K562 (cell line): ENCODE results near the gene CCNC. TPM values are rescaled to one million over a fixed set of nuclear protein-coding genes. Genes with fewer than 3 reads are reported as not detected.

Experiments used
- ARNT ChIP-seq, 2 experiments: fragments of 450-650 bp; IDR thresholded peaks; 2 replicates each; pipeline ENCODE4 v1.6.1; 2016; ENCODE audit warnings: mild to moderate bottlenecking in 1 of 2
- BCOR ChIP-seq: fragments of 450-650 bp; IDR thresholded peaks from 2 replicates; pipeline ENCODE4 v1.6.1; 2016
- EP300 ChIP-seq: IDR thresholded peaks from 2 replicates; pipeline ENCODE4 v1.6.1; 2012; ENCODE audit warnings: low read length, improper control_type of control experiment
- FOXK1 ChIP-seq: sonication (generic); formaldehyde crosslinking; IDR thresholded peaks from 2 replicates; pipeline ENCODE4 v1.8.0; 2022; ENCODE audit warnings: missing genetic modification reagents, mild to moderate bottlenecking, borderline replicate concordance
- FOXP1 ChIP-seq: sonication (generic); formaldehyde crosslinking; IDR thresholded peaks from 2 replicates; pipeline ENCODE4 v1.8.0; 2022; ENCODE audit warnings: mild to moderate bottlenecking, missing genetic modification reagents
- GABPB1 ChIP-seq: sonication (generic); formaldehyde crosslinking; IDR thresholded peaks from 2 replicates; pipeline ENCODE4 v1.8.0; 2022; ENCODE audit warnings: mild to moderate bottlenecking, missing genetic modification reagents
- MED1 ChIP-seq: sonication (generic); formaldehyde crosslinking; IDR thresholded peaks from 2 replicates; pipeline ENCODE4 v1.8.1; 2023; ENCODE audit warnings: missing genetic modification reagents, borderline replicate concordance
- NELFE ChIP-seq: IDR thresholded peaks from 2 replicates; pipeline ENCODE4 v1.6.1; 2011; ENCODE audit warnings: mild to moderate bottlenecking; ENCODE audit not compliant: insufficient read depth, insufficient read length
- PCBP1 ChIP-seq: fragments of 200-400 bp; formaldehyde crosslinking; IDR thresholded peaks from 2 replicates; pipeline ENCODE4 v1.6.1; 2018; ENCODE audit warnings: mild to moderate bottlenecking, low read depth, low read length; ENCODE audit not compliant: poor library complexity, severe bottlenecking
- RBM15 ChIP-seq: fragments of 200-400 bp; formaldehyde crosslinking; IDR thresholded peaks from 2 replicates; pipeline ENCODE4 v1.6.1; 2018; ENCODE audit warnings: mild to moderate bottlenecking, low read length, moderate library complexity; ENCODE audit not compliant: insufficient read depth
- RBM17 ChIP-seq: fragments of 200-400 bp; formaldehyde crosslinking; IDR thresholded peaks from 2 replicates; pipeline ENCODE4 v1.6.1; 2017; ENCODE audit warnings: low read depth, mild to moderate bottlenecking, low read length, borderline replicate concordance
- SETDB1 ChIP-seq: IDR thresholded peaks from one replicate; pipeline ENCODE4 v1.6.1; 2012; ENCODE audit warnings: low read length, control low read depth, inconsistent platforms
- TAL1 ChIP-seq: fragments of 450-650 bp; IDR thresholded peaks from 2 replicates; pipeline ENCODE4 v1.6.1; 2016; ENCODE audit warnings: mild to moderate bottlenecking
- TBL1XR1 ChIP-seq, 2 experiments: IDR thresholded peaks; 2 replicates each; pipeline ENCODE4 v1.6.1; 2012; ENCODE audit warnings: improper control_type of control experiment in 2 of 2, low read length in 2 of 2, mild to moderate bottlenecking in 1 of 2
- THRAP3 ChIP-seq: fragments of 450-650 bp; IDR thresholded peaks from 2 replicates; pipeline ENCODE4 v1.6.1; 2016; ENCODE audit warnings: mild to moderate bottlenecking, inconsistent platforms, borderline replicate concordance
- ZBTB7A ChIP-seq: IDR thresholded peaks from 2 replicates; pipeline ENCODE4 v1.6.1; 2011; ENCODE audit warnings: low read depth, mild to moderate bottlenecking, low read length, moderate library complexity, borderline replicate concordance; ENCODE audit not compliant: control insufficient read depth
- ZNF12 ChIP-seq: sonication (generic); formaldehyde crosslinking; IDR thresholded peaks from 2 replicates; pipeline ENCODE4 v1.4.0; 2020; ENCODE audit warnings: mild to moderate bottlenecking, missing genetic modification reagents
- ZNF184 ChIP-seq: sonication (generic); formaldehyde crosslinking; IDR thresholded peaks from 2 replicates; pipeline ENCODE4 v1.5.0; 2020; ENCODE audit warnings: missing genetic modification reagents
- ZNF311 ChIP-seq: fragments of 250-450 bp; sonication (Bioruptor Pico); IDR thresholded peaks from 2 replicates; pipeline ENCODE4 v1.4.0; 2020; ENCODE audit warnings: mild to moderate bottlenecking, moderate library complexity
- ZNF778 ChIP-seq: fragments of 450-650 bp; formaldehyde crosslinking; IDR thresholded peaks from 2 replicates; pipeline ENCODE4 v1.4.0; 2020; ENCODE audit warnings: mild to moderate bottlenecking, moderate library complexity
- polyA plus RNA-seq, 8 experiments: library from polyadenylated mRNA; depleted of rRNA in 4 of 8; stranded (reverse) in 5 of 8; unstranded in 3 of 8; fragments of >200 nt; fragmentation: Nextera tagmentation in 2 of 8; fragmentation: Illumina TruSeq in 1 of 8; extraction: Ambion mirVana in 2 of 8; extraction: Trizol in 1 of 8; gene quantifications; 2 replicates each; pipeline versions ENCODE4 v1.2.1 to v1.2.3, GENCODE V29; 2011 to 2014; ENCODE audit warnings: inconsistent platforms in 1 of 8, missing spikeins in 1 of 8
- total RNA-seq, 7 experiments: library from RNA; depleted of rRNA in 6 of 7; stranded (reverse); fragments of >200 nt in 6 of 7; fragmentation: Illumina TruSeq in 2 of 7; extraction: Trizol in 2 of 7; gene quantifications; 2 replicates each; pipeline versions ENCODE4 v1.2.1 to v1.2.3, GENCODE V29; 2011 to 2021; ENCODE audit warnings: low replicate concordance in 1 of 7
- TF ChIP-seq, protein P1 (sequence below): fragments of 250-450 bp; sonication (Bioruptor Pico); IDR thresholded peaks from 2 replicates; pipeline ENCODE4 v1.5.0; 2020; ENCODE audit warnings: mild to moderate bottlenecking, borderline replicate concordance
- TF ChIP-seq, protein P2 (sequence below): sonication (generic); formaldehyde crosslinking; IDR thresholded peaks from 2 replicates; pipeline ENCODE4 v1.8.1; 2023; ENCODE audit warnings: missing genetic modification reagents, mild to moderate bottlenecking, borderline replicate concordance

Gene CCNC
- total and polyA plus RNA-seq, 9 of the 15 experiments (the other 6 are each of a cell fraction or from before 2014, with no cell fraction given): 68.7 to 177 (median 99.6) TPM

DNA sequence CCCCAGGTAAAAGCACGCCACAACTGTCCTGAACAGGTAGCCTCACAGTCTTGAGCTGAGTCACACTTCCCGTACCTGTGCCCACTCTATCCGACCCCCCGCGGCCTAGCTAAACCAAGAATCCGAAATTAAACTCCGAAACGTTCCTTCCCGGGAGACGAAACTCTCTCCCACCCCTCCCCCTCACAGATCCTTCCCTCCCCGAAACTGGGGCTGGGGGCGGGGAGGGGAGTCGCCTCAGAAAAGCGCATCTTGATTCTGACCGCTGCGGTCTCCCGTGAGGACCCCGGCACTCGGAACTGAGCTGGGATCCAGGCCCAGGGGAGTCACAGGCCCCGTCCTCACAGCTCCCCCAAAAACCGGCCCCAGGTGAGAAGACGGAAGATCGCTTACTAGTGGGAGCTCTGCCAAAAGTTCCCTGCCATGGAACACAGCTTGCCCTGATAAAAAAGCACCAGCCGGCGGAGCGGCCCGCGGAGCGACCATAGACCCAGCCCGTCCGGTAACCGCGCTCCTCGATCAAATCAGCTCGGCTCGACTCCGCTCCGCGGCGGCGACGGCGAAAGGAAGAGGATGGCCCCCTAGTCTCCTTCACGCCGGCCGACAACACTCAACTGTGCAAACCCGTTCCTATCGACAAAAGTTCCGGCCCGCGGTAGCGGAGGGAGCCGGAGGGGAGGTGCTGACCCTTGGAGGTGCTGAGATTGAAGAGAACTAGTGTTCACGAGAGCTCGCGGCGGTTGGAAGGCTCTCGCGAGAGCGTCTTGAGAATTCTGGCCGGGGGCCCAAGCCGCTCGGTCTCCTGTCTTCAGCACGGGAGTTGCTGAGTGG is at the start of gene CCNC (continued):
- TF ChIP-seq ZNF12 (CRISPR knock-in tag): no peak; the same call in 1 of the 2 replicates
- TF ChIP-seq, protein P1, sequence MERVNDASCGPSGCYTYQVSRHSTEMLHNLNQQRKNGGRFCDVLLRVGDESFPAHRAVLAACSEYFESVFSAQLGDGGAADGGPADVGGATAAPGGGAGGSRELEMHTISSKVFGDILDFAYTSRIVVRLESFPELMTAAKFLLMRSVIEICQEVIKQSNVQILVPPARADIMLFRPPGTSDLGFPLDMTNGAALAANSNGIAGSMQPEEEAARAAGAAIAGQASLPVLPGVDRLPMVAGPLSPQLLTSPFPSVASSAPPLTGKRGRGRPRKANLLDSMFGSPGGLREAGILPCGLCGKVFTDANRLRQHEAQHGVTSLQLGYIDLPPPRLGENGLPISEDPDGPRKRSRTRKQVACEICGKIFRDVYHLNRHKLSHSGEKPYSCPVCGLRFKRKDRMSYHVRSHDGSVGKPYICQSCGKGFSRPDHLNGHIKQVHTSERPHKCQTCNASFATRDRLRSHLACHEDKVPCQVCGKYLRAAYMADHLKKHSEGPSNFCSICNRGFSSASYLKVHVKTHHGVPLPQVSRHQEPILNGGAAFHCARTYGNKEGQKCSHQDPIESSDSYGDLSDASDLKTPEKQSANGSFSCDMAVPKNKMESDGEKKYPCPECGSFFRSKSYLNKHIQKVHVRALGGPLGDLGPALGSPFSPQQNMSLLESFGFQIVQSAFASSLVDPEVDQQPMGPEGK (CRISPR knock-in tag): no peak
- no peak for TF ChIP-seq PCBP1
- TF ChIP-seq ZNF184 (CRISPR knock-in tag): no peak
- TF ChIP-seq ZNF311 (CRISPR knock-in tag): no peak
- TF ChIP-seq EP300: peak; percentile 54; the same call in 1 of the 2 replicates
- peak; percentile 98 for TF ChIP-seq GABPB1 (CRISPR knock-in tag)
- TF ChIP-seq TBL1XR1 (IDR thresholded peaks at IDR 0.05; ENCODE audit: low read length in 2 of 2): peak in 1 of 2 experiments; percentile 52; a peak in 1 of 4 replicates
- TF ChIP-seq, protein P2, sequence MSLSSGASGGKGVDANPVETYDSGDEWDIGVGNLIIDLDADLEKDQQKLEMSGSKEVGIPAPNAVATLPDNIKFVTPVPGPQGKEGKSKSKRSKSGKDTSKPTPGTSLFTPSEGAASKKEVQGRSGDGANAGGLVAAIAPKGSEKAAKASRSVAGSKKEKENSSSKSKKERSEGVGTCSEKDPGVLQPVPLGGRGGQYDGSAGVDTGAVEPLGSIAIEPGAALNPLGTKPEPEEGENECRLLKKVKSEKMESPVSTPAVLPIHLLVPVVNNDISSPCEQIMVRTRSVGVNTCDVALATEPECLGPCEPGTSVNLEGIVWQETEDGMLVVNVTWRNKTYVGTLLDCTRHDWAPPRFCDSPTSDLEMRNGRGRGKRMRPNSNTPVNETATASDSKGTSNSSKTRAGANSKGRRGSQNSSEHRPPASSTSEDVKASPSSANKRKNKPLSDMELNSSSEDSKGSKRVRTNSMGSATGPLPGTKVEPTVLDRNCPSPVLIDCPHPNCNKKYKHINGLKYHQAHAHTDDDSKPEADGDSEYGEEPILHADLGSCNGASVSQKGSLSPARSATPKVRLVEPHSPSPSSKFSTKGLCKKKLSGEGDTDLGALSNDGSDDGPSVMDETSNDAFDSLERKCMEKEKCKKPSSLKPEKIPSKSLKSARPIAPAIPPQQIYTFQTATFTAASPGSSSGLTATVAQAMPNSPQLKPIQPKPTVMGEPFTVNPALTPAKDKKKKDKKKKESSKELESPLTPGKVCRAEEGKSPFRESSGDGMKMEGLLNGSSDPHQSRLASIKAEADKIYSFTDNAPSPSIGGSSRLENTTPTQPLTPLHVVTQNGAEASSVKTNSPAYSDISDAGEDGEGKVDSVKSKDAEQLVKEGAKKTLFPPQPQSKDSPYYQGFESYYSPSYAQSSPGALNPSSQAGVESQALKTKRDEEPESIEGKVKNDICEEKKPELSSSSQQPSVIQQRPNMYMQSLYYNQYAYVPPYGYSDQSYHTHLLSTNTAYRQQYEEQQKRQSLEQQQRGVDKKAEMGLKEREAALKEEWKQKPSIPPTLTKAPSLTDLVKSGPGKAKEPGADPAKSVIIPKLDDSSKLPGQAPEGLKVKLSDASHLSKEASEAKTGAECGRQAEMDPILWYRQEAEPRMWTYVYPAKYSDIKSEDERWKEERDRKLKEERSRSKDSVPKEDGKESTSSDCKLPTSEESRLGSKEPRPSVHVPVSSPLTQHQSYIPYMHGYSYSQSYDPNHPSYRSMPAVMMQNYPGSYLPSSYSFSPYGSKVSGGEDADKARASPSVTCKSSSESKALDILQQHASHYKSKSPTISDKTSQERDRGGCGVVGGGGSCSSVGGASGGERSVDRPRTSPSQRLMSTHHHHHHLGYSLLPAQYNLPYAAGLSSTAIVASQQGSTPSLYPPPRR: no peak
- TF ChIP-seq ZNF778 (CRISPR knock-in tag): no peak
- peak; percentile 49; the same call in 1 of the 2 replicates for TF ChIP-seq FOXK1
- TF ChIP-seq FOXP1 (CRISPR knock-in tag): no peak
- TF ChIP-seq RBM17: no peak
- no peak for TF ChIP-seq SETDB1
- TF ChIP-seq BCOR: peak; percentile 38
- peak in 1 of 2 experiments; percentile 13; a peak in 1 of 4 replicates for TF ChIP-seq ARNT (IDR thresholded peaks at IDR 0.05)
- no peak for TF ChIP-seq TAL1
- no peak for TF ChIP-seq THRAP3
- TF ChIP-seq RBM15: no peak
- peak; percentile 89 for TF ChIP-seq ZBTB7A
- TF ChIP-seq NELFE: no peak
- no peak for TF ChIP-seq MED1 (CRISPR knock-in tag)
